ENCODE results near the gene PLXNC1.
A peak's percentile ranks its signal among the peaks of the same experiment; 100 is the strongest.

PLXNC1 gene

DNA sequence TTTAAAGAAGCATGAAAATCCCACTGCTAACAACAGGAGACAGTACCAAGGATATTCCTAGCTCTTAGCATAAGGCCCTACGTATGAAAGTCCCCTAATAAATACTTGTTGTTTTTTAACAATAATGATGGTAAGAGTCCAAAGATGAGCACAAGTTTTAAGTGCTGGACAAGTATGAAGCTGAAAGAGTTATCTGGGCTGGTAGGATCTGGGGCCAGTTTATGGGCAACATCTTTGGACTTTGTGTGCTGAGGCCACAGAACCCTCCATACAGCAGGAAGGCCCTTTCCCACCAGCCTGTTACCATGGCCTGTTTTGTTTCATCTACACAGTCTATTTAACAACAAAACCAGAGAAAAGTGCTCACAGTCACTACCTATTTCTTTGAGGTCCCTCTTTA is 12.5 kb upstream of the PLXNC1 start:
- no peak for DNase-seq

DNA sequence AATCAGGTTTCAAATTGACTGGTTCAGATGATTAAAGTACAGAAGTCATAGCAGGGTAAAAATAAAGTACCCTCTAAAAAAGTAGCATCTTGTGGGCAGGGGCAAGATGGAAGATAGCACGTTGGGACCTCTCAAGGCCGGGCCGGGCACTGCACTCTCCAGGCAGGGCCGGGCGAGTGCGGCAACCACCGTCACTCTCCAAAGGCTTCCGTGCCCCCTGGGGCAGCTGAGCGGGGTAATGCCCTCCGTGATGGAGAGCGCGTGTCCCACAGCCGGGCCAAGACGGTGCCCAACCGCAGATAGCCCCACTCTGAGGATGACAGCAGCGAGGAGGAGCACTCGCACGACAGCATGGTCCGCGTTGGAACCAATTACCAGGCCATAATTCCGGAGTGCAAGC is 8.6 kb upstream of the PLXNC1 start:
- DNase-seq = no peak

DNA sequence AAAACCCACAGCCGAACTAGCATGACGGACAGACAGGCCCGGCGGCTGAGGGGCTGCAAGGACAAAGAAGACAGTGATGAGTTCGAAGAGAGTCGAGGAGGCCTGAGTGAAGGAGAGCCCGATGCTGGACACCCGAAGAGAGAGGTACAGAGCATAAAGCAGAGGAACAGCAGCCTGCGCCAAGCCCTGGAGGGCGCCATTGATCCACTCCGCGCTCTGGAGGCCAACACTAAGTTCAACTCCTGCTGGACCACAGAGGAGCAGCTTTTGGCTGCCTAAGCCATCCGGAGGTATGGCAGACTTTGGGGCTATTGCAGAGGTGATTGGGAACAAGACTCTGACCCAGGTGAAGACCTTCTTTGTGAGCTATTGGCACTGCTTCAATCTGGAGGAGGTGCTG is 7.8 kb upstream of the PLXNC1 start:
- DNase-seq = peak; percentile 50

GRCh38 chr12:94141004-94141764 is 7.2 kb upstream of the PLXNC1 start:
- no peak for DNase-seq

GRCh38 chr12:94141892-94142291 is 6.5 kb upstream of the PLXNC1 start:
- no peak for DNase-seq

DNA sequence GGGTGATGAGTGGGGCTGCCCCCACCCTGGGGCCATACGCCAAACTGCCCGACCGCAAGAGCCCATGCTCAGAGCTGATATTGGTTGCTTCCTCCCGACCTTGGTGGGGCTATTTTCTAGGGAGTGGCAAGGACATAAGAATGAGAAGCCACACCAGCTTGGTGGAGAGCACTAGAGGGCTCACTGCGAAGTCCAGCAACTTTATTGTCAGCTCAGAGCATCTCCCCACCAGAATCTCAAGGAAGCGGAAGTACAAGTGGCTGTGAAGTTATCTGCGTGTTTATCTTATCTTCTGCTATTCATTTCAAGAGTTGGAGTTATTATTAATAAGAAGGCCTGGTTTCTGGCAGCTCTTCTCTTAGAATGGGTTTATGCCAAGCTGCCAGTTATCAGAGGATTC is 4.9 kb upstream of the PLXNC1 start:
- DNase-seq = no peak

DNA sequence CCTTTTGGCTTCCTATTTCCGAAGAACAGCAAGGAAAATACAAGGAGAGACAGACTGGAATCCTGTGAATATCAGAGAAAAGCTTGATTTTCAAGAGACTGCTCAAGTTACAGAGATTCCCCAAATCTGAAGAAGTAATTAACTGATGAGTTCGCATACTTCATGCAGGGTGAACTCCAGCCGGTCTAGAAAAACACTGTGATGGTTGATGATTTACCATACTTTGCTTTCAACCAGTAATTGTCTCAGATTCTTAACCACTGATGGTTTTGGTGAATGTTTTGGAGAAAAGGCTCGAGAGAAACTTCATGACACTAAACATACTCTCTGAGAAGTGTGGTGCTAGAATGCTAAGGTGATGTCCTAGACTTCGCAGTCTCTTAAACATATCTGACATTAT is 4.4 kb upstream of the PLXNC1 start:
- DNase-seq = no peak

DNA sequence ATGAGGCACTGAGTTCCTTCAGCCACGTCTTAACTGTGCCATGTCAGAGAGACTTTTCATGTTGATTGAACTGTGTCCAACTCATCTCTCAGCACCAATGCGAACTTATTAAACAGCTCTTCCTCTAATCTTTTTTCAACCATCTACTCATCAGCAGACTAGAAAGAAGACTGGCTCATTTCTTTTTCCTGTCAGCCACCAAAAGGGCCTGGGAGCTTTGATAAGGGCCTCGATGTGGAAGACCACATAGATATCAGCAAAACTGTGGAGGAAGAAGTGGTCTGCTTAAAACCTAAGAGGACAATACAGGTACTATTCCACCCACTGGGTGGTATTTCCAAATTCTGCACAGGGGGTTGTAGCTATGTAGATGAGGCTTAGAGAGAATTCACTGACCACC is 3.6 kb upstream of the PLXNC1 start:
- no peak for DNase-seq

- no peak for DNase-seq
Measured at GRCh38 chr12:94145191-94145983, 3.0 kb upstream of the PLXNC1 start.

DNA sequence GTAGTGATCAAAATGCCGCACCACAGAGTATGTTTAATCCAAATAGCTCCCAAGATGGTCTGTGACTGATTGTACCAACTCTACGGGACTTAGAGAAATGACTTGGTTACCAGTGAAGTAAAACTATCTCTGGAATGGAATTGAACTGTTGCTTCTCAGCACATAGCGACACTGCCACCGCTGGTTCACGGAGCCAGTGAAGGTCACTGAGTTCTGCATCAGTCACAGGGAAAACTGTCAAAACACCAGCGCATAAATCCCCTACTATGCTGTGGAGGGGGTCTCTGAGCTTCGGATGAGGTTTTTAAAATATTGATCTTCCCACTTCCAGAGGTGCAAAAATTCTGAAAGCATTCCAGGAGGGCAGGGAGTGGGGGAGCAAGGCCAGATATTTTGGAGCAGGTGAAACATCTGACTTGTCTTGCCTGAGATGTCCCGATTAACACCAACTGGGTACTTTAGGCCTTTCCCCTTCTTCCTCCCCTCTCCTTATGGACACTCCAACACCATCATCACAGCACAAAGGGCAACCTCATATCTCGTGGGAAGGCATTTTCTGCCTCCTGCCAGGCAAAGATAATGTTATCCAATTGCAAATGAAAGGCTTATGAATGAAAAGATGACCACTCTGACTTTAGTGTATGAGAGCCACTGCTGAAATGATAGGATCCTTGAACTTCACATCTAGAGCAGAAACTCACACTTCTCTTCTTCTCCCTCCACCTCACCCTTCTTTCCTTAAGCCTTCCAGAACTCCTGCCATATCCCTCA is 2.0 kb upstream of the PLXNC1 start:
- DNase-seq = no peak

GRCh38 chr12:94147387-94147990 is 888 bp upstream of the PLXNC1 start:
- DNase-seq = no peak

- no peak for DNase-seq
Measured at GRCh38 chr12:94148739-94149118, 352 bp downstream of the PLXNC1 start.

DNA sequence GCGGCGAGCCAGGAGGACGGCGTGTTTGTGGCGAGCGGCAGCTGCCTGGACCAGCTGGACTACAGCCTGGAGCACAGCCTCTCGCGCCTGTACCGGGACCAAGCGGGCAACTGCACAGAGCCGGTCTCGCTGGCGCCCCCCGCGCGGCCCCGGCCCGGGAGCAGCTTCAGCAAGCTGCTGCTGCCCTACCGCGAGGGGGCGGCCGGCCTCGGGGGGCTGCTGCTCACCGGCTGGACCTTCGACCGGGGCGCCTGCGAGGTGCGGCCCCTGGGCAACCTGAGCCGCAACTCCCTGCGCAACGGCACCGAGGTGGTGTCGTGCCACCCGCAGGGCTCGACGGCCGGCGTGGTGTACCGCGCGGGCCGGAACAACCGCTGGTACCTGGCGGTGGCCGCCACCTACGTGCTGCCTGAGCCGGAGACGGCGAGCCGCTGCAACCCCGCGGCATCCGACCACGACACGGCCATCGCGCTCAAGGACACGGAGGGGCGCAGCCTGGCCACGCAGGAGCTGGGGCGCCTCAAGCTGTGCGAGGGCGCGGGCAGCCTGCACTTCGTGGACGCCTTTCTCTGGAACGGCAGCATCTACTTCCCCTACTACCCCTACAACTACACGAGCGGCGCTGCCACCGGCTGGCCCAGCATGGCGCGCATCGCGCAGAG is 873 bp downstream of the PLXNC1 start:
- peak; percentile 32 for DNase-seq

DNA sequence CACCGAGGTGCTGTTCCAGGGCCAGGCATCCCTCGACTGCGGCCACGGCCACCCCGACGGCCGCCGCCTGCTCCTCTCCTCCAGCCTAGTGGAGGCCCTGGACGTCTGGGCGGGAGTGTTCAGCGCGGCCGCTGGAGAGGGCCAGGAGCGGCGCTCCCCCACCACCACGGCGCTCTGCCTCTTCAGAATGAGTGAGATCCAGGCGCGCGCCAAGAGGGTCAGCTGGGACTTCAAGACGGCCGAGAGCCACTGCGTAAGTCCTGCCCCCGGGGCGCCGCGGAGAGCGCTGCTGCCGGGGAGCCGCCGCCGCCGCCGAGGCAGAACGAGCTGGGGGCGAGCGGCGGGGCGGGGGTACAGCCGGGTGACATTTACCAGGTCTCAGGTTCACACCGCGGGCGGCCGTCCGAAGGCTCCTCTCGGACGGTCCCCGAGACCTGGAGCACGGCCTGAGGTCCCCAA is 1.4 kb downstream of the PLXNC1 start:
- DNase-seq = no peak

- peak; percentile 13 for DNase-seq
Measured at GRCh38 chr12:94150240-94151121, 2.1 kb downstream of the PLXNC1 start.

DNA sequence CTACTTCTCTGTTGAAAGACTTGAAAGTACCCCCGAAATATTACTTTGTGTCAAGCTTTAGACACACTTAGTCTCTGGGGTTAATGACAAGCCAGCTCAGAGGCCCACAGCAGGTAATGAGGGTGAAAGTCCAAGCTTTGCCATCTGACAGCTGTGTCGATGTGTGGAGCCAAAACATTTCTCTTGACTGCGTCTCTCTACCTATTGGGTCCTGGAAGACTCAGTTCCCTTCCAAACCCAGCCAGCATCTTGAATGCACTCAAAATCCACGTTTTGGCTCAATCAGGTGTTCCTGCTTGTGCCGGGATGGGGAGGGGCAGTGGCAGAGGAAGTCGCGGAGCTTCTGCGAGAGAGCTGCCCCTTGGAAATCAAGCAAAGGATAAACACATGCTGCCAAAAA is 3.2 kb downstream of the PLXNC1 start:
- no peak for DNase-seq

- DNase-seq = no peak
Measured at GRCh38 chr12:94152292-94153078, 4.1 kb downstream of the PLXNC1 start.

DNA sequence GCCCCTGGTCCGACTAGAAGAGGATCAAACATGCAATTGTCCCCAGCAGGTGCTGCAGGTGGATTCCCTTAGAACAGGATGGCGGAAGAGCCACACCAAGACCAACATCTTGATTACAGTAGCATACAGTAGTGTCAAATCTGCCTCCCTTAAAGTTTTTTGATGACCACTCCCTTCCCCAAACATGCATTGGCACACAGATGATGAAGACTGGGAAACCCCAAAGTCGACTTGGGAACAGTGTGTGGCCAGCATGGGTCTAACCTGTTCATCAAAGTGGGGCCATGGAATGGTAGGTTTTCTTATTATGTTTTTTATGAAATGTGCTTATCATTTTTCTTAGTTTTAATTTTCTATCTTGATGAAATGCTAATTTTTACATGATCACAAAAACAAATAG is 8.8 kb downstream of the PLXNC1 start:
- DNase-seq = no peak

- no peak for DNase-seq
Measured at GRCh38 chr12:94157981-94158411, 9.6 kb downstream of the PLXNC1 start.

DNA sequence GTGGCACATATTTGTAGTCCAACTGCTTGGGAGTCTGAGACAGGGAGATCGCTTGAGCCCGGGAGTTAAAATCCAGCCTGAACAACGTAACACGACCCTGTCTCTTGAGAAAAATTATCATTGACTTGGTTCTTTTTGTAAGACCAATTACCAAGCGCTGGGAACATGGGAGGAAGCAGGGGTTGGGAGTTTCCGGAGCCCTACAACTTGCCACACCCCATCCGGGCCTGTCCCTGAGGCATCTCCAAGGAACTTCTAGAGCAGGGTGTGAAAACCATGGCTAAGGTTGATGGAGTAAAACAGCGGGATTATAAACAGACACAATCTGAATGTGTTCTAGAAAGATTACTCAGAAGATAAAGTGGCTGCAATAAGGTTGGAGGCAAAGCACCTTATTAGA is 10.3 kb downstream of the PLXNC1 start:
- no peak for DNase-seq

DNA sequence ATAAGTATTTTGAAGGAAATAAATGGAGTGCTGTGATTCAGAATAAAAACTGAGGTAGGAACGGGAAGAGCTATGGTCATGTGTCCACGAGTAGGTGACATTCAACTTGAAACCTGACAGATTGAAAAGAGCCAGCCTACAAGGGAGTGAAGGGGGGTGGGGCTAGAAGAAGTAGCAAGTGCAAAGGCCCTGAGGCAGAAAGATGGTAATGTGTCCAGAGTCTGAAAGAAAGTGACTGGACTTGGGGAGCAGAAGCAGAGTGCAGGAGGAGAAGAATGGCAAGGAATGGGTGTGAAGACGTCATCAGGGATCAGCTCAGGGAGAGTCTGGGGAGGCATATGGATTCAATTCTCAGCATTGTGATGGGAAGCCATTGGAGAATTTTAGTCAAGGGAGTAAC is 13.7 kb downstream of the PLXNC1 start:
- no peak for DNase-seq

Data from stimulated activated CD4-positive, alpha-beta T cell treated with anti-CD3 and anti-CD28 coated beads, Interleukin-1b, Interleukin-23, amount 100 ng/mL, for 48 hours (primary cell).